Nucleus accumbens (tissue), 56 donors: ENCODE data around the gene SPON1.
A peak's percentile ranks its signal among the peaks of the same experiment; 100 is the strongest.
"Not testable (repeated sequence)": the region's sequence is repeated elsewhere in the genome, so short reads cannot be mapped to it uniquely, and the experiment has no call there.

Experiments used
- DNase-seq, 56 donors: peaks; one replicate each; lab custom pipeline; 2025; lab: John Stamatoyannopoulos, UW

The SPON1 gene

DNA sequence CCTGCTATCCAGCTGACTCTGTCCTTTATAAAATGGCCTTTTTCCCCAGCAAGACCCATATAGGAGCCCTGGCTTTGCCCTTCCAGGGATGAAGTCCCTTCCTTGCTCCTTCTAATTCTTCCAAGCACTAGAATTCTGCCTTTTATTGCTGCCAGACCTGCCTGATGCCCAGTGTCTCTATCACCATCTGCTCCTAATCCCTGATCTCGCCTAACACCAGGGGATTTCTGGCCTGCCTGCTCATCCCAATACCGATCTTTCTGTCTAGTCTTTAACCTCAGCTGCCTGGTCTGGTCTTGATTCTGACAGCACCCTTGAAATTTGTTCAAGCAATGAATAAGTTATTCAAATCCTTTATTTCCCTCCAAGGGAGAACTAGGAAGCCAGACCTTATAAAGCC, 150.2 kb downstream of the SPON1 start:
- DNase-seq = no peak

GRCh38 chr11:14114269-14114668, 151.7 kb downstream of the SPON1 start:
- no peak for DNase-seq

GRCh38 chr11:14114786-14115185, 152.3 kb downstream of the SPON1 start:
- no peak for DNase-seq

DNA sequence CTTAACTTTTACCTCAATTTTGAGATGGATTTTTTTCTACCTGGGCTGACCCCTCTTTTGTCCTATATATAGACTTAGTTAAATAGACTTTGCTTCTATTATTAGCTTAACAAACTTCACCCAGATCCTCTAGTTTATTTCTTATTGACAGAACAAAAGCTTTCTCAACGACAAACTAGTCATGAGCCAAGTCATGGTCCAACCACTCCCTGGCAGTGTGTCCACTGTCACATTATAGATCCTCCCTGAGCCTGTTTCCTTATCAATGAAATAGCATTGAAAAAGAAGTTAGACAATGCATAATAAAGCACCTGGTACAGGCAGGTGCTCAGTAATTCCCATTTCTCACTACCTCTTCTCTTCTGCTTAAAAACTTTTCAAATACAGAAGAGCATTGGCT, 155.1 kb downstream of the SPON1 start:
- DNase-seq = no peak

- no peak for DNase-seq
Observed at GRCh38 chr11:14118072-14118471, 155.5 kb downstream of the SPON1 start.

- DNase-seq = no peak
Observed at GRCh38 chr11:14119357-14119756, 156.8 kb downstream of the SPON1 start.

- DNase-seq = no peak
Observed at GRCh38 chr11:14124350-14124749, 161.8 kb downstream of the SPON1 start.

GRCh38 chr11:14124886-14125285, 162.4 kb downstream of the SPON1 start:
- DNase-seq = peak in 23 of 56 donors; percentile 1 to 37 (median 13)

GRCh38 chr11:14125529-14125928, 163.0 kb downstream of the SPON1 start:
- DNase-seq = no peak

DNA sequence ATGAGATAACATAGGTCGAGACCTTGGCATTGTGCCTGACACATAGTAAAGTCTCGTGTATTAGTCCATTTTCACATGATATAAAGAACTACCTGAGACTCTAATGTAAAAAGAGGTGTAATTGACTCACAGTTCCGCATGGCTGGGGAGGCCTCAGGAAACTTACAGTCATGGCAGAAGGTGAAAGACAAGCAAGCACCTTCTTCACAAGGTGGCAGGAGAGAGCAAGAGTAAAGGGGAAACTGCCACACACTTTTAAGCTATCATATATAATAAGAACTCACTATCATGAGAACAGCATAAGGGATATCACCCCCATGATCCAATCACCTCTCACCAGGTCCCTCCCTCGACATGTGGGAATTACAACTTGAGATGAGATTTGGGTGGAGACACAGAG, 165.2 kb downstream of the SPON1 start:
- DNase-seq = no peak

- DNase-seq = no peak
Observed at GRCh38 chr11:14132312-14132711, 169.8 kb downstream of the SPON1 start.

DNA sequence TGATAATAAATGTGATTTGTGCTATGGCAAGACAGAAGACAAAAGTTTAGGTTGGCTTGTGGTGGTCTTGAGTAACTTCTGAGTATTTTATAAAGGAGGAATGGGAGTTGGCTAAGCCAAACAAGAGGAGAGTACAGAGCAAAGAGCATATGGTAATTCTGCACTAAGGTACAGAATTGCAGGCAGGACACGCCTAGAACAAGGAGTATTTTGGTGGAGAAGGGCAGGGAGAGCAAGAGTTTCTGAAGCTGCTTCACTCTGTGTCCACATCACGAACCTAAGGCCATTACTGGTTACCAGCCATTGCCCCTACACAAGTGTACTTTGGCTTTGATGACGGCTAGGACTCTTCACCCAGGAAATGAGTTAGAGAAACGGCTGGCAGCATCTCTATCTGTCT, 170.9 kb downstream of the SPON1 start:
- DNase-seq = no peak

- no peak for DNase-seq
Observed at GRCh38 chr11:14136561-14136960, 174.0 kb downstream of the SPON1 start.

GRCh38 chr11:14137284-14137683, 174.8 kb downstream of the SPON1 start:
- no peak for DNase-seq

- DNase-seq = no peak
Observed at GRCh38 chr11:14140991-14141390, 178.5 kb downstream of the SPON1 start.

DNA sequence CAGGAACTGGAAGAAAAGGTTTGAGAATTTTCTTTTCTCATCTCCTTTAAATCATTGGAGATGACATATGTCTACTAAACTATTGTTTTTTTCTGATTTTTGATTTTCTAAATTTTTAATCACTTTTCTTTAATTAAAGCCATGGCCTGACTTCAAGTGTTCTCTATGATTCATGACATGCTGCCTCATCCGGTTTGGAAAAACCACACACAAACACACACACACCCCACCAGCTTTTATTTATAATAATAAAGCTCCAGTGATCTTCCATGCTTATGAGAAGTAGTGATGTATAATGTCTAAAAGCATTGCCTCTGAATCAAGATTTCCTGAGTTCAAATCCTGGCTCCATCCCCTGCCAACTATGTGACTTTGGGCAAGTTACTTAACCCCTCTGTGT, 179.2 kb downstream of the SPON1 start:
- DNase-seq = no peak

DNA sequence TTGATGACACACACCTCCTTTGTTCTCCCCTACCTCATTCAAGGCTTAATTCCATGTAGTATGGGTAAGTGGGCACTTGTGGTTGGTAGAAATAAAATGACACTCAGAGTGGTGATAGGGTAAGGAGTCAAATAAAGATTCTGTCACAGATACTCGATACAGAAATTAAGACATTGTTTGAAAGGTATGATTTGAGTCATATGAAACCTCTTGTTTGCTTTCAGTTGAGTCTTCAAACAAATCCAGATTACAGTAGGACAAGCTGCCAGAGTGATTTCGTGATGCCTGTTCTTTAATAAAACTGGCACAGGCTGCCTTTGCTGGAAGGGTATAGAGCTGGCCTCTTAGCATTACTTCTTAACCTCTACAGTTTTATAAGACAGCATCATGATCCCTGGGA, 182.4 kb downstream of the SPON1 start:
- no peak for DNase-seq

- DNase-seq = no peak
Observed at GRCh38 chr11:14148653-14149273, 186.2 kb downstream of the SPON1 start.

DNA sequence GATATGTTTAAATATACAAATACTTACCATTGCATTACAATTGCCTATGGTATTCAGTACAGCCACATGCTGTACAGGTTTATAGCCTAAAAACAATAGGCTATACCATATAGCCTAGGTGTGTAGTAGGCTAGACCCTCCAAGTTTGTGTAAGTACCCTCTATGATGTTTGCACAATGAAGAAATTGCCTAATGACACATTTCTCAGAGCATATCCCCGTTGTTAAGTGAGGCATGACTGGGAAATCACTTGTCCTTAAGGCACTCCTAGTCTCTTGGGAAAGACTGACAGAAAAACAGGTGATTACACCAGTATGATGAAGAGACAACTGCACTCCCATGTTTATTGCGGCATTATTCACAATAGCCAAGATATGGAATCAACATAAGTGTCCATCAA, 187.2 kb downstream of the SPON1 start:
- no peak for DNase-seq

DNA sequence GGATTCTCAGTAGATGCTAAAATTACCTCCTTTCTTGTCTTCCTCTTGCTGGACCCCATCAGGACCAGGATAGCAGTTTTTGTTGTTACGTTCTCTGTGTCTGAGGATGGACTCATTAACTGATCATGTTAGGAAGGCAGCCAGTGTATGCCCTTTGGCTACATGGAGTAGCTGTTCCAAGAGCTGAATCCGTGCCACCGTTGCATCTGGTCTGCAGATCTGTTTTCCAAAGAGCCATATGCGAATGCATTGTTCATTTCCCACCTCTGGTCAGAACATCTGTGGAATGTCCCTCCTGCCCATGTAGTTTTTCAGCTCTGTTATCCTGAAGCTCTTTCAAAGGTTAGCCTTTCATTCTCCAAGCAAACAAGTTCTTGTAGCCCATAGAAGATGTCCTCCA, 188.4 kb downstream of the SPON1 start:
- DNase-seq = no peak

GRCh38 chr11:14154103-14154502, 191.6 kb downstream of the SPON1 start:
- not testable (repeated sequence) for DNase-seq

- no peak for DNase-seq
Observed at GRCh38 chr11:14158393-14158792, 195.9 kb downstream of the SPON1 start.

GRCh38 chr11:14163576-14163975, 201.1 kb downstream of the SPON1 start:
- no peak for DNase-seq
